HepG2 (cell line): ENCODE results near the gene MYH9. TPM values are rescaled to one million over a fixed set of nuclear protein-coding genes. Genes with fewer than 3 reads are reported as not detected.

Source experiments
- ATRX ChIP-seq: sonication (generic); formaldehyde crosslinking; IDR thresholded peaks from 2 replicates; pipeline ENCODE4 v1.4.0; 2020; ENCODE audit warnings: missing genetic modification reagents, borderline replicate concordance
- CBX2 ChIP-seq, 2 experiments: fragments of 200-600 bp in 1 of 2; sonication (generic); formaldehyde crosslinking in 1 of 2; IDR thresholded peaks; 2 replicates each; pipeline versions ENCODE4 v1.7.0 to v1.8.1; 2018 to 2022; ENCODE audit warnings: low read depth in 2 of 2, low read length in 1 of 2, mild to moderate bottlenecking in 1 of 2, missing genetic modification reagents in 1 of 2
- HMGXB4 ChIP-seq, 2 experiments: sonication (generic) in 1 of 2; formaldehyde crosslinking in 1 of 2; IDR thresholded peaks; 2 replicates each; pipeline versions ENCODE4 v1.4.0 to v1.6.1; 2018 to 2020; ENCODE audit warnings: missing genetic modification reagents in 2 of 2, borderline replicate concordance in 1 of 2, low read depth in 1 of 2, mild to moderate bottlenecking in 1 of 2, missing biosample characterization in 1 of 2
- KMT2B ChIP-seq: IDR thresholded peaks from 2 replicates; pipeline ENCODE4 v1.6.1; 2016; ENCODE audit warnings: missing genetic modification reagents, missing compliant biosample characterization
- PRMT3 ChIP-seq: sonication (generic); formaldehyde crosslinking; IDR thresholded peaks from 2 replicates; pipeline ENCODE4 v1.8.1; 2022; ENCODE audit warnings: low read depth, mild to moderate bottlenecking, moderate library complexity, missing genetic modification reagents, borderline replicate concordance
- THAP7 ChIP-seq: sonication (generic); formaldehyde crosslinking; IDR thresholded peaks from 2 replicates; pipeline ENCODE4 v1.8.1; 2023; ENCODE audit warnings: mild to moderate bottlenecking, missing genetic modification reagents
- TRIM24 ChIP-seq: sonication (generic); formaldehyde crosslinking; IDR thresholded peaks from 2 replicates; pipeline ENCODE4 v1.8.0; 2022; ENCODE audit warnings: mild to moderate bottlenecking, missing genetic modification reagents
- ZBTB7A ChIP-seq: sonication (generic); formaldehyde crosslinking; IDR thresholded peaks from 2 replicates; pipeline ENCODE4 v1.8.0; 2022; ENCODE audit warnings: mild to moderate bottlenecking, missing genetic modification reagents
- ZBTB7B ChIP-seq: sonication (generic); formaldehyde crosslinking; IDR thresholded peaks from 2 replicates; pipeline ENCODE4 v1.4.0; 2020; ENCODE audit warnings: missing genetic modification reagents
- ZSCAN20 ChIP-seq: sonication (generic); formaldehyde crosslinking; IDR thresholded peaks from 2 replicates; pipeline ENCODE4 v1.4.0; 2020; ENCODE audit warnings: missing genetic modification reagents, mild to moderate bottlenecking, borderline replicate concordance
- polyA plus RNA-seq, 8 experiments: library from polyadenylated mRNA; depleted of rRNA in 3 of 8; stranded (reverse) in 7 of 8; unstranded in 1 of 8; fragments of >200 nt; fragmentation: Illumina TruSeq in 4 of 8; extraction: Trizol in 4 of 8; gene quantifications; 2 replicates each; pipeline versions ENCODE4 v1.2.1 to v1.2.3, GENCODE V29; 2011 to 2016; ENCODE audit warnings: low read depth in 4 of 8, missing spikeins in 1 of 8, mixed read lengths in 1 of 8; ENCODE audit not compliant: insufficient read depth in 1 of 8
- total RNA-seq, 5 experiments: library from RNA; depleted of rRNA; stranded (reverse); fragments of >200 nt; fragmentation: Illumina TruSeq; extraction: Trizol; gene quantifications; 2 replicates each; pipeline ENCODE4 v1.2.3, GENCODE V29; 2016; ENCODE audit warnings: low read depth in 1 of 5

MYH9 gene
- total and polyA plus RNA-seq, 2 of the 13 experiments (the other 11 are each of a cell fraction or from before 2014, with no cell fraction given), result 50.7 to 98.5 TPM

GRCh38 chr22:36350751-36351594 is 36.8 kb downstream of the MYH9 start (continued):
- TF ChIP-seq HMGXB4 (CRISPR knock-in tag; IDR thresholded peaks at IDR 0.05; ENCODE audit: borderline replicate concordance in 1 of 2, low read depth in 1 of 2) (peak in 1 of 2 experiments; percentile 55; a peak in 1 of 4 replicates), TRIM24 (CRISPR knock-in tag) (0 out of 2 replicates have a peak, but pooled peaks have one; percentile 24), KMT2B (CRISPR knock-in tag) (no peak), PRMT3 (no peak), CBX2 (IDR thresholded peaks at IDR 0.05; ENCODE audit: low read depth, low read length) (no peak), CBX2 (CRISPR knock-in tag; IDR thresholded peaks at IDR 0.05; ENCODE audit: low read depth) (no peak), ZSCAN20 (CRISPR knock-in tag) (no peak), ZBTB7B (CRISPR knock-in tag) (peak; percentile 100), ATRX (CRISPR knock-in tag) (no peak), ZBTB7A (CRISPR knock-in tag) (peak; percentile 100), THAP7 (no peak)
- TF ChIP-seq, all 625 proteins: peak for 194
